Ishikawa (cell line): Measurements from ENCODE around the gene TBX20.

Source experiments
- CEBPB ChIP-seq: IDR thresholded peaks from 2 replicates; pipeline ENCODE4 v1.6.1; 2012
- CREB1 ChIP-seq: IDR thresholded peaks from 2 replicates; pipeline ENCODE4 v1.6.1; 2012; ENCODE audit warnings: low read depth
- EGR1 ChIP-seq: IDR thresholded peaks from 2 replicates; pipeline ENCODE4 v1.6.1; 2012
- EP300 ChIP-seq: IDR thresholded peaks from 2 replicates; pipeline ENCODE4 v1.6.1; 2012; ENCODE audit warnings: borderline replicate concordance
- FOXM1 ChIP-seq: IDR thresholded peaks from 2 replicates; pipeline ENCODE4 v1.6.1; 2012; ENCODE audit warnings: low read depth, borderline replicate concordance
- MAX ChIP-seq: IDR thresholded peaks from 2 replicates; pipeline ENCODE4 v1.6.1; 2012
- NFIC ChIP-seq: IDR thresholded peaks from 2 replicates; pipeline ENCODE4 v1.6.1; 2012
- RAD21 ChIP-seq: IDR thresholded peaks from 2 replicates; pipeline ENCODE4 v1.6.1; 2012; ENCODE audit warnings: low read depth
- REST ChIP-seq: IDR thresholded peaks from 2 replicates; pipeline ENCODE4 v1.6.1; 2012; ENCODE audit warnings: low read depth, mild to moderate bottlenecking
- TAF1 ChIP-seq: IDR thresholded peaks from 2 replicates; pipeline ENCODE4 v1.6.1; 2012; ENCODE audit warnings: low read depth, mild to moderate bottlenecking
- TCF12 ChIP-seq: IDR thresholded peaks from 2 replicates; pipeline ENCODE4 v1.6.1; 2012; ENCODE audit warnings: low read depth
- TEAD4 ChIP-seq: IDR thresholded peaks from 2 replicates; pipeline ENCODE4 v1.6.1; 2012
- USF1 ChIP-seq: IDR thresholded peaks from 2 replicates; pipeline ENCODE4 v1.6.1; 2012
- YY1 ChIP-seq: IDR thresholded peaks from 2 replicates; pipeline ENCODE4 v1.6.1; 2012; ENCODE audit warnings: low read depth
- ZBTB7A ChIP-seq: IDR thresholded peaks from 2 replicates; pipeline ENCODE4 v1.6.1; 2012; ENCODE audit warnings: low read depth

TBX20 gene

GRCh38 chr7:35285799-35286198 lies 31.9 kb upstream of the TBX20 start:
- TF ChIP-seq FOXM1 (no peak), TCF12 (no peak), REST (no peak), EP300 (no peak), ZBTB7A (no peak), YY1 (no peak)

GRCh38 chr7:35280902-35281301 lies 27.0 kb upstream of the TBX20 start:
- TF ChIP-seq ZBTB7A = no peak
- no peak for TF ChIP-seq REST
- no peak for TF ChIP-seq USF1
- no peak for TF ChIP-seq EGR1
- TF ChIP-seq CREB1 = no peak
- TF ChIP-seq TAF1 = no peak
- TF ChIP-seq NFIC = no peak
- TF ChIP-seq FOXM1 = no peak
- TF ChIP-seq YY1 = no peak
- TF ChIP-seq RAD21 = no peak
- no peak for TF ChIP-seq EP300
- no peak for TF ChIP-seq CEBPB
- no peak for TF ChIP-seq MAX
- TF ChIP-seq TEAD4 = no peak
- no peak for TF ChIP-seq TCF12

- TF ChIP-seq CREB1 (no peak), CEBPB (no peak), YY1 (no peak), MAX (no peak), REST (no peak), TCF12 (no peak), EP300 (no peak), USF1 (no peak), NFIC (no peak)
Observed at GRCh38 chr7:35277359-35277758, 23.5 kb upstream of the TBX20 start.

- TF ChIP-seq RAD21 (no peak), FOXM1 (no peak), EGR1 (no peak), TEAD4 (no peak), TCF12 (no peak), USF1 (no peak), CREB1 (no peak), REST (no peak)
Observed at GRCh38 chr7:35272246-35272645, 18.3 kb upstream of the TBX20 start.
